GM10266 (cell line): ENCODE measurements around the gene ADAMTSL3.

Source experiments
- DNase-seq: peaks from one replicate; pipeline ENCODE4 v3.0.0; 2012; ENCODE audit errors: extremely low spot score
- TF ChIP-seq, protein P1 (sequence below): IDR thresholded peaks from 2 replicates; pipeline ENCODE4 v1.5.1; 2012; ENCODE audit warnings: mild to moderate bottlenecking, low read depth; ENCODE audit not compliant: control insufficient read depth, insufficient read depth; ENCODE audit errors: missing control alignments

Gene ADAMTSL3

DNA sequence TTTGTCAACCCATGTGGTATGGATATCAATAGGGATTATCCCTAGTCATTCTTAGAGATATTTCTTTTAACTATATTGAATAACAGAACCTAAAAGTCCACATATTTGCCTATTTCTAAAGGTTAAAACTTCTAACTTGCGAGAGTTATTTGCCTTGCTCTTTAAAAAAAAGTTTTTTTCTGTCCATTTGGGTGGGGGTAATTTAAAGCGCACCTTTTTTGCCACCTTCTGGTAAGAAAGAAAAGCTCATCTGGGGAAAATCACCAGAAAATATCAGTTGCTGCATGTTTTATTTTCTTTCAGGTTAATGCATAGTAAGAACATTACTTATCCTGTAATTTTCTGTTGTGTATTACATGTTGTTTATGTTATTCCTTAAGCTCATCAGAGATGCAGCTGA lies 339.7 kb downstream of the ADAMTSL3 start:
- TF ChIP-seq, protein P1, sequence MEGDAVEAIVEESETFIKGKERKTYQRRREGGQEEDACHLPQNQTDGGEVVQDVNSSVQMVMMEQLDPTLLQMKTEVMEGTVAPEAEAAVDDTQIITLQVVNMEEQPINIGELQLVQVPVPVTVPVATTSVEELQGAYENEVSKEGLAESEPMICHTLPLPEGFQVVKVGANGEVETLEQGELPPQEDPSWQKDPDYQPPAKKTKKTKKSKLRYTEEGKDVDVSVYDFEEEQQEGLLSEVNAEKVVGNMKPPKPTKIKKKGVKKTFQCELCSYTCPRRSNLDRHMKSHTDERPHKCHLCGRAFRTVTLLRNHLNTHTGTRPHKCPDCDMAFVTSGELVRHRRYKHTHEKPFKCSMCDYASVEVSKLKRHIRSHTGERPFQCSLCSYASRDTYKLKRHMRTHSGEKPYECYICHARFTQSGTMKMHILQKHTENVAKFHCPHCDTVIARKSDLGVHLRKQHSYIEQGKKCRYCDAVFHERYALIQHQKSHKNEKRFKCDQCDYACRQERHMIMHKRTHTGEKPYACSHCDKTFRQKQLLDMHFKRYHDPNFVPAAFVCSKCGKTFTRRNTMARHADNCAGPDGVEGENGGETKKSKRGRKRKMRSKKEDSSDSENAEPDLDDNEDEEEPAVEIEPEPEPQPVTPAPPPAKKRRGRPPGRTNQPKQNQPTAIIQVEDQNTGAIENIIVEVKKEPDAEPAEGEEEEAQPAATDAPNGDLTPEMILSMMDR, result no peak
- DNase-seq, result no peak

DNA sequence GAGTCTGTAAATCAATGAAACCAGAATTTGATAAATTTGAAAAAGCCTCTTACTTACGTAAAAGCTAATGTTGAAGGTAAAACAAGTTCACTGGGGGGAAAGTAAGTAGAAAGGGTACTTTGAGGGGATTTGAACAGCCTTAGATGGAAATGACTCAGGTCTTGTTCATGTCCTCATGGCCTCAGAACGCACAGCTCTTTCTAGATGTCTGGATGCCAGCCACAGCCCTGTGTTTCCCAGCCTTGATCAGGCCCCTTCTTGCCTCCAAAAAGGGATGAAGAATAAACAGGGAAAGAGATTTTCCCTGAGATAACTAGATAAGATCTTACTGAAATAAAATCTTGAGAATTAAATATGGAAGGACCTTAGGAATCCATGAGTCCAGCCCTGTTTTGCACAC lies 344.6 kb downstream of the ADAMTSL3 start:
- TF ChIP-seq, protein P1, result no peak
- no peak for DNase-seq

DNA sequence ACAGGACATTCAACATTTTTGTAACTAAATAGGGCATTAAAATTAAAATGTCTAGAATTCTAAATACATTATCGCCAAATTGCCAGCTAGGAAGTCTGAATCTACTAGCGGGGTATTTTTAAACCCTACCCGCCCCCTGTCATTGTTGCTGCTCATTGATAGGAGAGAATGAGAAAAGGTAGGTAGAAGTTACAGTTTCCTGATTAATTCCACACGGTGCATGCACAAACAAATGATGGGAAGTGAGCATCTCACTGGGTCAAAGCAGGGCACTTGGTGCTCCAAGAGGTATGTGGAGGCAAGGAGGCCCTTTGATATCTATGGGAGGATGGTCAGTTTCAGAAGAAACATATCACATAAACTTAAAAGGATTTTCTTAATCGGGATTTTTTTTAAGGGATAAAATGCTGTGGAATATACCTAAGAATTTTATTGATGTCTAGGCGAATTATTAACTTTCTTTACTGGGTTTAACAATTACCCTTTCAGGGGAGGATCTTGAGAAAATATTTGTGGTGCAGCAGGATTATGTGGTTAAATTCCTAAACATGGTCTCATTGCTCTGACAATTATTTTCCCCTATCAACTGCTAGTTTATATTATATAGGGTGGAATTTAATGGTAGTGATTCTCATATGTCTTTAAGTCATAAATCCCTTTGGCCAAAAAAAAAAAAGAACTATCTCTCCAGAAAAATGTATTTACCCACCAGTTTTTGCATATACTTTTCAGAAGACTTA lies 345.6 kb downstream of the ADAMTSL3 start:
- TF ChIP-seq, protein P1, result no peak
- no peak for DNase-seq

DNA sequence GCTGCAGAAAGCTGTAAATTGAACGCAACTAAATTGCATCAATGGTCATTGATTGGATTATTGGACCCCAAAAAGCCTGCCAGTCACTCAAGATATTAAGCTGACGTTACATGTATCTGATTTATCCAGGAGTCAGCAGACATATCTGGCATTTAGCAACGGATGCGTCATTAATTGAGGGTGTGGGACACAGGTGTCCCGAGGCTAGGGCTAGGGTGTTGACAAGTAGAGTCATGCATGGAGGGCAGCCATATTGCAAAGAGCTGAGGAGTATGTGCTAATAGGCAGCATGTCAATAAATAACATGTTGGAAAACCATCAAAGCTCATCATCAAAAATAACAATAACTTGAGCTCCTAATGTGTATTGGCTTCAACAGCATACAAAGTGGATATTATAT lies 347.1 kb downstream of the ADAMTSL3 start:
- TF ChIP-seq, protein P1, result no peak
- DNase-seq, result no peak

DNA sequence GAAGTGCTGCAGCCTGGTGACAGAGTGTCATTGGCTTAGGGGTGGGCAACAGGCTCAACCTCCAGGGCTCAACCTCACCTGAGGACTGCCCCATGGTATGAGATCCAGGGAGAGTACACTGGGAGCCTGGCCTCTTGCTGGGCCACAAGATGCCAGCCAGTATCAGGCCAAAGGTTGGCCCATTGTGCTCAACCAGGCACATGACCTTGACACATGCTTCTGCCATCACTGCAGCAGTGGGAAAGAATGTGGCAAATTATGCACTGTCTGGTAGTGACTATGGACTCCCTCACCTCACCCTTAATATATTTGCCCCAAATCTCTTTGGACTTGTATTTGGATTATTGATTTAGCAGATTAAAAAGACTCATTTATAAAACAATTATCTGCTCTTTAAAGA lies 347.7 kb downstream of the ADAMTSL3 start:
- DNase-seq, result no peak
- TF ChIP-seq, protein P1, result no peak

DNA sequence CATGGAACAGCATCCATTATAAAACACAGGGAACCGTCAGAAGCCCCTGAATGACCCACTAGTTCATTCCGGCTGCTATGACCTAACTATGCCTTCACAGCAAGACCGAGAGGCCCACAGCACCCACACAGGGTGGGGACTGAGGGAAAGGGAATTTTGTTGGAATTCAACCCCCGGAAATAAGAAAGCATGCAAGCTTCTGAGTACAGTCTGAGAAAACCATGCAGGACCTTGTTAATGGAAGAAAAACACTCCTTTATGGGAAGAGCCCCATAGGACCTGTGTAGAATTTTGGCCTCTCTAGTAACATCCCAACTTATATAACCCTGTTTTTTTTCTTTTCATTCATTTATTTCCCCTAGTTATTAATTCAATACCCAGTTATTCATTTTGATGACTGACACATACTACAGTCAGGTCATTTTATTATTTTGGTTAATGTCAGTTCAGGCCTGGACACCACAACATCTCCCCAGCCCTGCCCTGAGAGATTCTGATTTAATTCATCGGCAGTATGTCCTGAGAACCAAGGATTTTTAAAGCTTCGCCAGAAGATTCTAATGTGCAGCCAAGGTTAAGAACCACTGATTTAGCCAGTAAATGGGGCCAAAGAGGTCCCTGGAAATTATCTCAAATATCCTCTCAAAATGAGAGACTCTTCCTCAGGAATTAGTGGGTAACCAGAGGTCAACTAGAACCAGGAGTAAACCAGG lies 350.0 kb downstream of the ADAMTSL3 start:
- no peak for DNase-seq
- TF ChIP-seq, protein P1, result no peak

DNA sequence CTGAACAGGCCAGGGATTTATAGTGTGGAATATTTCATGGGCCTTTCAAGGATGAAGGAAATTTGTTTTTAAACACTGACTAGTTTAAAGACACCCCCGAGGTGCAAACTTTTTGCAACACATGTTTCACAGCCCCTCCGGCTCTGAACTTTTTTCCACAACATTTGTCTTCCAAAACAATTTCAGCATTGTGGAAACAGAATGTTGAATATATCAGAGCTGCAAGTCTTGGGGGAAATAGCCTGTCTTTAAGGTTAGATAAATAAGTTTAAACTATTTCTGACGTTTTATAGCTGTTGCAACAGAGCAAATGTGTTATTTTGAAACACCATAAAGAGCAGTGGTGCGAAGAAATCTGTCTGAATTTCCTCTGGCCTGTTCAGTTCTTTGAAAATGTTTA lies 352.5 kb downstream of the ADAMTSL3 start:
- DNase-seq, result no peak
- TF ChIP-seq, protein P1, result no peak
